Body of pancreas (tissue), 4 donors: ENCODE data around the gene GLIPR2.

Experiments
- POLR2A ChIP-seq, 3 donors: fragments of 450-650 bp; IDR thresholded peaks; one replicate each; pipeline ENCODE4 v1.6.1; 2016; ENCODE audit warnings: antibody characterized with exemption in 3 of 3, mild to moderate bottlenecking in 2 of 3
- TF ChIP-seq, protein P1 (sequence below), 7 experiments: fragments of 450-650 bp in 4 of 7; fragments of 200-600 bp in 3 of 7; sonication (generic) in 3 of 7; IDR thresholded peaks; one replicate each; pipeline ENCODE4 v1.5.1; 2016 to 2019; ENCODE audit warnings: antibody characterized with exemption in 7 of 7

DNA sequence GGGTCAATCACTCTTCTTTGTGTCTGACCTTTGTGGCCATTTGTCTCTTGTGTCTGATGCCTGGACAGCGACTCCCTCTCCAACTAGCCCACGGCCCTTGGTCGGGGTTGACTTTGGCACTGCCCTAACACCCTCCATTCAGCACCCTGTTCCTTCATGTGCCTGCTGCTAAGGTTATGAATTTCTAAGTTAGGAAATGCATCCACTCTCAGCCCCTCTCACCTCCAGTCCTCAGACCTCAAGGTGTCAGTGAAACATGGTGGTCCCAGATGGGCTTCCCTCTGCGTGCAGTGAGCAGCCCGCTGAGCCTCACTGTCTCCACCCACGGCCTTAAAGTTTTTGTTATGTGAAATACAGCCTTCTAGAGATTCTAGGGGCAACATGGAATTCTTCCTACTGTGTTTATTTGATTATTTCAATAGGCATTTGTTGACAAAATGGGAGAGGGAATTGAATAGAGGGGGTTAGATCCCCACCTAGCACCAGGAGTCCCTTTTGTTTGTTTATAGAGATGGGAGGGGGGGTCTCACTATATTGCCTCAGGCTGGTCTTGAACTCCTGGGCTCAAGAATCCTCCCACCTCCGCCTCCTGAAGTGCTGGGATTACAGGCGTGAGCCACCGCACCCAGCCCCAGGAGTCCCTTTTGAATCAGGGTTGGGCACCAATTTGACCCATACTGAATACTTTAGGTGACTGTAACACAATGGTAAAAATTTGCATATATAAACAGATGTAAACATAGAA is 1.6 kb upstream of the GLIPR2 start:
- TF ChIP-seq, protein P1, sequence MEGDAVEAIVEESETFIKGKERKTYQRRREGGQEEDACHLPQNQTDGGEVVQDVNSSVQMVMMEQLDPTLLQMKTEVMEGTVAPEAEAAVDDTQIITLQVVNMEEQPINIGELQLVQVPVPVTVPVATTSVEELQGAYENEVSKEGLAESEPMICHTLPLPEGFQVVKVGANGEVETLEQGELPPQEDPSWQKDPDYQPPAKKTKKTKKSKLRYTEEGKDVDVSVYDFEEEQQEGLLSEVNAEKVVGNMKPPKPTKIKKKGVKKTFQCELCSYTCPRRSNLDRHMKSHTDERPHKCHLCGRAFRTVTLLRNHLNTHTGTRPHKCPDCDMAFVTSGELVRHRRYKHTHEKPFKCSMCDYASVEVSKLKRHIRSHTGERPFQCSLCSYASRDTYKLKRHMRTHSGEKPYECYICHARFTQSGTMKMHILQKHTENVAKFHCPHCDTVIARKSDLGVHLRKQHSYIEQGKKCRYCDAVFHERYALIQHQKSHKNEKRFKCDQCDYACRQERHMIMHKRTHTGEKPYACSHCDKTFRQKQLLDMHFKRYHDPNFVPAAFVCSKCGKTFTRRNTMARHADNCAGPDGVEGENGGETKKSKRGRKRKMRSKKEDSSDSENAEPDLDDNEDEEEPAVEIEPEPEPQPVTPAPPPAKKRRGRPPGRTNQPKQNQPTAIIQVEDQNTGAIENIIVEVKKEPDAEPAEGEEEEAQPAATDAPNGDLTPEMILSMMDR (IDR thresholded peaks at IDR 0.05), result no peak
- no peak for TF ChIP-seq POLR2A (IDR thresholded peaks at IDR 0.05)
